IPS-18c (cell line): ENCODE measurements around the gene ANXA11.

Source experiments
- H3K4me3 ChIP-seq: 2 replicates; pipeline ENCODE4 v1.7.0; 2013; ENCODE audit warnings: low read depth, mild to moderate bottlenecking, low read length, moderate library complexity; ENCODE audit not compliant: insufficient read depth
- H3K9me3 ChIP-seq: one replicate; pipeline ENCODE4 v1.6.1; 2013; ENCODE audit warnings: mild to moderate bottlenecking, low read length, moderate library complexity; ENCODE audit not compliant: control insufficient read depth, insufficient read depth

ANXA11 gene

GRCh38 chr10:80108576-80109239 lies 96.6 kb downstream of the ANXA11 start:
- peaks cover 11% of the 10 kb centered on the region for H3K9me3 ChIP-seq
- no peak overlapping the region for H3K4me3 ChIP-seq

DNA sequence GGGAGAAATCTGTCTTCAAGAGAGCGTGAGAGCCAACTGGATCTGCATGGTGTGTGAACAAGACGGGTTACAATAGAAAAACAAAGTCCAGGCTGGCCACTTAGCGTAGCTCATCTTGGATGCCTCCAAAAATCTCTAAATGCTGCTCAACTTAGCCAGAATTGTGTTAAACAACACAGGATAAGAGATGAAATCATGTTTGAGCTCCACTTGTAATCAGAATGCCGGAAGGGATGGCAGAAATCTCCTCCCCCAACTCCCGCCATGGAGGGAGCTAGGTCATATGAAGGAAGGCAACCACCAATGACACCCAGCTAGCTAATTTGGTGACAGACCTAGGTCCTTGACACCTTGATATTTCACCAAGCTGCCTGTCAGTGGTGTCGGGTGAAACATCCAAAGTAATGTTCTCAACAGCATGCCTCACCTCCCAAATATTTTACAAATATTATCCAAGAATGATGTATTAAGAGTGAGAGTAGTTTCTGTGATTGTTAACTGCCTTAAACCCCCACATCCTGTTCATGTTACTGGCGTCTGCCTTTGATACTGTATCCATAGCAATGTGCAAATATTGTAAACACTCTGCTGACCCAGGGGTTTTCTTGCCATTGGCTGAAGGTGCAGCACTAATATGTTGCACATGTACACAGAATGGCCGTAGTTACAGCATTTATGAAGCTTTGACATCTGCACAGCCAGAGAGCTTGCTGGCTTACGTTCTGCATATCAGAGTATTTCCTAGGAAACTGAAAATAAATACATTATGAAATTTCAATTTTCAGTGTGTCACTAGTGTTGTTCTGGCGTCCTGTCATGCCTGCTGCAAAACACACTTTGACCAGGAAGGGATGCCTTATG lies 101.0 kb downstream of the ANXA11 start:
- H3K9me3 ChIP-seq: peaks cover 9% of the 10 kb centered on the region
- H3K4me3 ChIP-seq: no peak overlapping the region
